ENCODE results near the gene KLHL21. TPM values are rescaled to one million over a fixed set of nuclear protein-coding genes. Genes with fewer than 3 reads are reported as not detected.

KLHL21 gene
- total RNA-seq, 1 experiment from 2014 or later, result 17.6 TPM

GRCh38 chr1:6582370-6582769 lies 20.3 kb downstream of the KLHL21 start:
- Mint-ChIP-seq H3K4me3 (peak overlapping the region; percentile 21), H3K27me3 (ENCODE audit: low read depth) (no peaks in the 10 kb centered on the region), H3K36me3 (peaks cover 3% of the 10 kb centered on the region; the same call in 1 of the 2 replicates), H3K9me3 (no peaks in the 10 kb centered on the region), H3K4me1 (peaks cover 17% of the 10 kb centered on the region), H3K27ac (no peak overlapping the region)
- no peak for DNase-seq (ENCODE audit: low spot score)
- CTCF ChIA-PET, result no interaction called here
- no peak for ATAC-seq
- POLR2A ChIA-PET, result no interaction called here
- TF ChIP-seq NFATC4 (CRISPR knock-in tag; IDR thresholded peaks at IDR 0.05) (no peak), MYBL2 (CRISPR knock-in tag; IDR thresholded peaks at IDR 0.05) (no peak), NR3C1 (CRISPR knock-in tag; conservative IDR thresholded peaks at IDR 0.05; ENCODE audit: low read depth) (no peak), HMGA2 (CRISPR knock-in tag; IDR thresholded peaks at IDR 0.05) (no peak), STAT6 (CRISPR knock-in tag; conservative IDR thresholded peaks at IDR 0.05; ENCODE audit: low read depth) (no peak), IRF2 (CRISPR knock-in tag; IDR thresholded peaks at IDR 0.05; ENCODE audit: borderline replicate concordance, low read depth) (no peak)

GRCh38 chr1:6581561-6582305 lies 20.9 kb downstream of the KLHL21 start:
- ChIA-PET POLR2A (interaction anchor here (0.7 kb wide), 1 partner anchor 1459 kb away, joined by 4 read pairs; no protein-coding TSS in a partner anchor), CTCF (interaction anchor here (0.7 to 2.9 kb wide), 3 partner anchors 22 to 134 kb away, joined by 3 to 20 read pairs (median 3); partner anchors contain the start of genes NOL9 and TAS1R1)
- no peak for ATAC-seq
- TF ChIP-seq AFF4 (CRISPR knock-in tag; IDR thresholded peaks at IDR 0.05; ENCODE audit: borderline replicate concordance), result no peak
- no peak for TF ChIP-seq RORB (CRISPR knock-in tag; IDR thresholded peaks at IDR 0.05)
- TF ChIP-seq TCF7 (CRISPR knock-in tag; IDR thresholded peaks at IDR 0.05; ENCODE audit: low read depth), result no peak
- TF ChIP-seq EMX1 (CRISPR knock-in tag; IDR thresholded peaks at IDR 0.05), result no peak
- TF ChIP-seq HMGA2 (CRISPR knock-in tag; IDR thresholded peaks at IDR 0.05), result no peak
- no peak for TF ChIP-seq CREM (CRISPR knock-in tag; IDR thresholded peaks at IDR 0.05)
- Mint-ChIP-seq H3K4me3 (0 out of 2 replicates have a peak overlapping the region, but pooled peaks have one; percentile 21), H3K9me3 (no peaks in the 10 kb centered on the region), H3K27ac (no peak overlapping the region), H3K4me1 (peaks cover 17% of the 10 kb centered on the region), H3K36me3 (peaks cover 3% of the 10 kb centered on the region; the same call in 1 of the 2 replicates), H3K27me3 (ENCODE audit: low read depth) (no peaks in the 10 kb centered on the region)
- no peak for DNase-seq (ENCODE audit: low spot score)

- ChIA-PET CTCF (interaction anchor here (0.7 to 2.9 kb wide), 5 partner anchors 21 to 90 kb away, joined by 3 to 20 read pairs (median 5); partner anchors contain the start of genes KLHL21, NOL9 and TAS1R1), POLR2A (interaction anchor here (0.6 to 2.0 kb wide), 4 partner anchors 8 to 90 kb away, joined by 3 to 5 read pairs (median 4); no protein-coding TSS in a partner anchor)
- H3K27me3 Mint-ChIP-seq (ENCODE audit: low read depth), result no peaks in the 10 kb centered on the region
- H3K4me3 Mint-ChIP-seq, result peak overlapping the region; percentile 85
- DNase-seq (ENCODE audit: low spot score), result no peak
- peak overlapping the region; percentile 60 for H3K27ac Mint-ChIP-seq
- H3K4me1 Mint-ChIP-seq, result peaks cover 17% of the 10 kb centered on the region
- peaks cover 3% of the 10 kb centered on the region; the same call in 1 of the 2 replicates for H3K36me3 Mint-ChIP-seq
- no peak for ATAC-seq
- H3K9me3 Mint-ChIP-seq, result no peaks in the 10 kb centered on the region
- TF ChIP-seq FOXJ3 (CRISPR knock-in tag; IDR thresholded peaks at IDR 0.05; ENCODE audit: borderline replicate concordance) (no peak), AR (CRISPR knock-in tag; IDR thresholded peaks at IDR 0.05) (no peak), FOXP4 (CRISPR knock-in tag; IDR thresholded peaks at IDR 0.05) (no peak), ERG (CRISPR knock-in tag; IDR thresholded peaks at IDR 0.05) (no peak), NFATC4 (CRISPR knock-in tag; IDR thresholded peaks at IDR 0.05) (no peak)
Measured at GRCh38 chr1:6580593-6581409, 21.9 kb downstream of the KLHL21 start.

All from WTC11 (cell line).